ENCODE results near the gene CPNE8.

The CPNE8 gene

DNA sequence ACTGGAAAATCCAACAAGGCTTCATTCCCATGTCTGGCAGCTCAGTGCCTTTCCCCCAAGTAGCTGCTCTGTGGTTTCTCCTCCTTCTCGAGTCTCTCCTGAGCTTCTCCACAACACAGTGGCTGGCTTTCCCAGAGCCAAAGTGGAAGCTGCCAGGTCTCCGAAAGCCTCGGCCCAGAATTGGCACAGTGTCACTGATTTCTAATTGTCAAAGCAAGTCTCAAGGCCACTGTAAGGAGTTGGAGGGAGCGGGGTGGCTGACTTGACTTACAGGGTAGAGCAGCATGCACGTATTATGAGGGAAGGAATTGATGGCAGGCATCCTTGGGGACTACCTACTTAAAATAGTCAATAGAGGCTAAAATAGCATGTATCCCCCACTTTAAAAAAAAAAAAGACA lies 6.7 kb upstream of the CPNE8 start:
- H3K4me3 ChIP-seq (replicated peaks; ENCODE audit: low read depth, low read length): no peak overlapping the region
- no peak for DNase-seq (ENCODE audit: extremely low read depth, low read depth)
- TF ChIP-seq, protein P1, sequence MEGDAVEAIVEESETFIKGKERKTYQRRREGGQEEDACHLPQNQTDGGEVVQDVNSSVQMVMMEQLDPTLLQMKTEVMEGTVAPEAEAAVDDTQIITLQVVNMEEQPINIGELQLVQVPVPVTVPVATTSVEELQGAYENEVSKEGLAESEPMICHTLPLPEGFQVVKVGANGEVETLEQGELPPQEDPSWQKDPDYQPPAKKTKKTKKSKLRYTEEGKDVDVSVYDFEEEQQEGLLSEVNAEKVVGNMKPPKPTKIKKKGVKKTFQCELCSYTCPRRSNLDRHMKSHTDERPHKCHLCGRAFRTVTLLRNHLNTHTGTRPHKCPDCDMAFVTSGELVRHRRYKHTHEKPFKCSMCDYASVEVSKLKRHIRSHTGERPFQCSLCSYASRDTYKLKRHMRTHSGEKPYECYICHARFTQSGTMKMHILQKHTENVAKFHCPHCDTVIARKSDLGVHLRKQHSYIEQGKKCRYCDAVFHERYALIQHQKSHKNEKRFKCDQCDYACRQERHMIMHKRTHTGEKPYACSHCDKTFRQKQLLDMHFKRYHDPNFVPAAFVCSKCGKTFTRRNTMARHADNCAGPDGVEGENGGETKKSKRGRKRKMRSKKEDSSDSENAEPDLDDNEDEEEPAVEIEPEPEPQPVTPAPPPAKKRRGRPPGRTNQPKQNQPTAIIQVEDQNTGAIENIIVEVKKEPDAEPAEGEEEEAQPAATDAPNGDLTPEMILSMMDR (IDR thresholded peaks at IDR 0.05; ENCODE audit: low read depth, low read length, missing control alignments): no peak

DNA sequence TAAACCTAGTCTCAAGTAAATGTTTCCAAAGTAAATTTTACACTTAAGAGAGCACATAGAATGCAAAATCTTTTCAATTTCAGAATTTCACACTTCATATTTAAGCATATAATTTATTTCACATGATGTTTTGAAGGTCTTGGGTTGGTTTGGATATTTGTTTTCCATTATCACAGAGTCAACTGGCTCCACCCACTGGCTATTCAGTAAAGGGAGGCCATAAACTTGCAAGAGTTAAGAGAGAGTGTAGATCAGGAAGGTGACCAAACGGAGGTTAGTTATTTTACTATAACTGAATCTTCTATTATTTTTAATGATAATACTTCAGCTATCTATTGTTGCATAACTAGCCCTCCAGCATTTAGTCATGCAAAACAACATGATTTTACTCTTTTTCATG lies 6.2 kb upstream of the CPNE8 start:
- no peak overlapping the region for H3K4me3 ChIP-seq (replicated peaks; ENCODE audit: low read depth, low read length)
- TF ChIP-seq, protein P1 (IDR thresholded peaks at IDR 0.05; ENCODE audit: low read depth, low read length, missing control alignments): no peak
- no peak for DNase-seq (ENCODE audit: extremely low read depth, low read depth)

DNA sequence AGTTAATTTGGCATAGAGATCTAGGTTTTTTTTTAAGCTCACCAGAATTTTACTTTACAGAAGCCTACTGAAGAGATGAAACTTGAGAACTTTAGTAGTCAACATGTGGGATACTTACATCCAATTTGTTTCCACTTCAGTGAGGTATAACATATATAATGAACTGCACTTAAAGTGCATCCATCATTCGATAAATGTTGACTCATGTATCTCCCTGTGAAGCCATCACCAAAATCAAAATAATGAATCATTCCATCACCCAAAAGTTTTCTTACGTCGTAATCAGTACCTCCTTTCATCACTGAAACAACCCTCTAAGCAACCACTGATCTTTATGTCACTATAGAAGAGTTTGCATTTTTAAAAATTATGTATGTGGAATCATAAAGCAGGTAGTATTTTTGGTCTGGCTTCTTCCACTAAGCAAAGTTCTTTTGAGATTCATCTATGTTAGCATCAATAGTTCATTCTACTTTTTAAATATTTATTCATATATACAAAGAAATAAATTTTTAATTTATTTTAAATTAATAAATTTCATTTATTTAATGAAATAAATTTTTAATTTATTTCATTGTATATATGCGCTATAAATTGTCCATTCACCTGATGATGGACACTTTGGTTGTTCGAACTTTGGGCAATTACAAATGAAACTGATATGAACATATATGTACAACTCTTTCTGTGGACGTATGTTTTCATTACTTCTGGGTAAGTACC lies 2.0 kb upstream of the CPNE8 start:
- TF ChIP-seq, protein P1 (IDR thresholded peaks at IDR 0.05; ENCODE audit: low read depth, low read length, missing control alignments): no peak
- no peak for DNase-seq (ENCODE audit: extremely low read depth, low read depth)
- H3K4me3 ChIP-seq (replicated peaks; ENCODE audit: low read depth, low read length): peak overlapping the region; percentile 59

DNA sequence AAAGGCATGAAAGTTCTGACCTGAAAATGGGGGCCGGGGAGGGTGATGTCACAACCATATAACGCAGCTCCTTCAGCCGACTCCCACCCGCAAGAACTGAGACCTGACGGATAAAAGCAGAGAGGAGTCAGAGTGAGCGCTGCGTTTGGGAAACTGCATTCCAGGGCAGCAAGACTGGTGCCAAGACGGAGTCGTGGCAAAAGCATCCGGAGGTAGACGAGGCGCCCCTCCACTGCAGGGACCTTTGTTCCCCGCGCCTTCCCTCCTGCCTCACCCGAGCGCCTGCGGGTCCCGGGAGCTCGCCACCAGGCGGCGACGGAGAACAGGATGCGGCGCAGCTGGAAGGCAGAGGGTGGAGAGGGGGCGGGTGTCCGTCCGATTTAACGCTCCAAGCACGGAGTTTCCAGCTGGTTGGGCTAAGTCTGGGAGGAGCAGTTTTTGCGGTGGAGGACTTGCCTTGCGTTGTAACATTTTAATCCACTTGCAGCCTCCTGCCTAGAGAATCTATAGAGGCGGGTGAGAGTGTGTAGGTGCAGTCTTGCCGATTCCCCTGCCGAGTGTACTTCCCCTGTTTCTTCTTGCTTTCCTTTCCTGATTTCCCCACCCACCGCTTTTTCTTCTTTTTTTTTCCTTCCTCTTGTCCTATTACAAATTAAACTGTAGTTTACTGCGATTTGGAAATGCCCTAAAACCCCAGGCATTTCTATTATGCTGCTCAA lies 1.2 kb upstream of the CPNE8 start:
- TF ChIP-seq, protein P1 (IDR thresholded peaks at IDR 0.05; ENCODE audit: low read depth, low read length, missing control alignments): peak; percentile 84
- DNase-seq (ENCODE audit: extremely low read depth, low read depth): no peak
- H3K4me3 ChIP-seq (replicated peaks; ENCODE audit: low read depth, low read length): peak overlapping the region; percentile 59

DNA sequence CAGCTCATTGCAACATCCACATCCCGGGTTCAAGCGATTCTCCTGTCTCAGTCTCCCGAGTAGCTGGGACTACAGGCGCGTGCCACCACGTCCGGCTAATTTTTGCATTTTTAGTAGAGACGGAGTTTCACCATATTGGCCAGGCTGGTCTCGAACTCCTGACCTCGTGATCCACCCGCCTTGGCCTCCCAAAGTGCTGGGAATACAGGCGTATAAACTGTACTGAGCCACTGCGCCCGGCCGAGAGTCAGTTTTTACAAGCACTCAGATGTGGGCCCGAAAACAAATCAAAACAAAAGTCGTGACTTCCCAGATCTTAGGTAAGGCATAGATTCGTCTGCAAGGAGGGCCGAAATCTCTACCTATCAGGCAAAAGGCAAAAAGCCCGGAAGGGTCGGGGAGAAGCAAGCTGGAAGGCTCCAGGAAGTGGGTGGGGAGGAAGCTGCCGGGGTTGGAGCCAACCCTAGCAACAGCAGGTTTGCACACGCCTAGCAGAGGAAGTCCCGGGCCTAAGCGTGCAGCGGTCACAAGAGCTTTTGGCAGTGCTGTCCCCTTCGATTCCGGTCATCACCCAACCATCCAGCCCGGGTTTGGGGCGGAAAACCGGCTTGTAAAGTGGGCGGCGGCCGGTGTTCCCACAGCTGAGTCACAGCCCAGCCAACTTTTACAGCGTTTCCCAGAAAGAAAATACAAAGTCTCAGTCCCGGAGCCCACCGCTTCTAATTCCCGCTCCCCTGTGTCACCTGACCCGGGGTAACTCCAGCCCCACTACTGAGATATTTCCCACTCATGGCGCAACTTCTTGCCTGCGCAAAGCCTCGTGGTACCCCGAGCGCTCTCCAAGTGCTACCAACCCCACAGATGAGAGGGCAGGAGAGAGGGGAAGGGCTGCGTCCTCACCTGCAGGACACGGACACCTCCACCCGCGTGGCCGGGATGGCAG lies 583 bp downstream of the CPNE8 start:
- peak overlapping the region; percentile 59 for H3K4me3 ChIP-seq (replicated peaks; ENCODE audit: low read depth, low read length)
- TF ChIP-seq, protein P1 (IDR thresholded peaks at IDR 0.05; ENCODE audit: low read depth, low read length, missing control alignments): no peak
- DNase-seq (ENCODE audit: extremely low read depth, low read depth): no peak

DNA sequence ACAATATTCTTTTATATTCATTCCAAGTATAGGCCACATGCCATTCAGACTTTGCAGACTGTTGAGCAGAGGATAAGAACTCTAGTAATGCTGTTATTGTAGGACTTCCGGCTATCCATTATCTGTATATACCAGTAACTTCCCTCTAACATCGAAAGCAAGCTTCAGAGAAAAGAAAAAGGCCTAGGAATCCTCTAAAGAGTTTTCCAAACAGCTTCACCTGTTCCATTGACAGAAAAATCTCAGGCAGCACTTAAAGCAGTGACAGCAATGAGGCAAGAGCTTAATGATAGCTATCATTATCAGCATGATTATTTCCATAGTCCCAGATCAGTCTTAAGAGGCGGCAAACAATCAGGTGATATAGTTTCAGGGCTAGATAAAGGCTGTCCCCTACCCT lies 1.8 kb downstream of the CPNE8 start:
- DNase-seq (ENCODE audit: extremely low read depth, low read depth): no peak
- H3K4me3 ChIP-seq (replicated peaks; ENCODE audit: low read depth, low read length): no peak overlapping the region
- TF ChIP-seq, protein P1 (IDR thresholded peaks at IDR 0.05; ENCODE audit: low read depth, low read length, missing control alignments): no peak

Measured in HFF-Myc (cell line).